ENCODE measurements around the gene NDUFB10. TPM values are rescaled to one million over a fixed set of nuclear protein-coding genes. Genes with fewer than 3 reads are reported as not detected.
"Not testable (repeated sequence)": the region's sequence is repeated elsewhere in the genome, so short reads cannot be mapped to it uniquely, and the experiment has no call there.

Gene NDUFB10
- total RNA-seq, 2 experiments from 2014 or later = 141 to 147 TPM

- ChIA-PET CTCF (no interaction called here), POLR2A (no interaction called here)
- Mint-ChIP-seq H3K4me1 (ENCODE audit: low read depth) (peaks cover 2% of the 10 kb centered on the region), H3K4me3 (no peak overlapping the region), H3K27me3 (ENCODE audit: low read depth) (peaks cover 52% of the 10 kb centered on the region), H3K27ac (no peak overlapping the region), H3K9me3 (ENCODE audit: insufficient read depth) (no peaks in the 10 kb centered on the region), H3K36me3 (ENCODE audit: low read depth) (no peaks in the 10 kb centered on the region)
- DNase-seq (no peak), ATAC-seq (no peak)
These were observed 41.5 kb upstream of the NDUFB10 start for GRCh38 chr16:1917665-1918350.

- Mint-ChIP-seq H3K36me3 (ENCODE audit: low read depth) (no peaks in the 10 kb centered on the region), H3K9me3 (ENCODE audit: insufficient read depth) (no peaks in the 10 kb centered on the region), H3K27ac (no peak within 1 kb of the TSS), H3K4me3 (no peak within 1 kb of the TSS), H3K4me1 (ENCODE audit: low read depth) (peaks cover 2% of the 10 kb centered on the region), H3K27me3 (ENCODE audit: low read depth) (peaks cover 59% of the 10 kb centered on the region)
- ATAC-seq = no peak
- ChIA-PET POLR2A (no interaction called here), CTCF (no interaction called here)
- no peak for DNase-seq
These were observed 40.7 kb upstream of the NDUFB10 start, which contains the start of gene HS3ST6 for GRCh38 chr16:1918351-1919326. TSS of gene HS3ST6 (minus strand) at chr16:1918415. CDS start at chr16:1918323, 92 bp downstream.

- Mint-ChIP-seq H3K4me1 (ENCODE audit: low read depth) (peaks cover 2% of the 10 kb centered on the region), H3K36me3 (ENCODE audit: low read depth) (no peaks in the 10 kb centered on the region), H3K27ac (no peak overlapping the region), H3K27me3 (ENCODE audit: low read depth) (peaks cover 67% of the 10 kb centered on the region), H3K4me3 (no peak overlapping the region), H3K9me3 (ENCODE audit: insufficient read depth) (no peaks in the 10 kb centered on the region)
- DNase-seq = no peak
- ATAC-seq = no peak
- CTCF ChIA-PET = interaction anchor here (0.8 kb wide), 1 partner anchor 10 kb away, joined by 3 read pairs; no protein-coding TSS in a partner anchor
- POLR2A ChIA-PET = no interaction called here
These were observed 39.9 kb upstream of the NDUFB10 start for GRCh38 chr16:1919327-1919998.

DNA sequence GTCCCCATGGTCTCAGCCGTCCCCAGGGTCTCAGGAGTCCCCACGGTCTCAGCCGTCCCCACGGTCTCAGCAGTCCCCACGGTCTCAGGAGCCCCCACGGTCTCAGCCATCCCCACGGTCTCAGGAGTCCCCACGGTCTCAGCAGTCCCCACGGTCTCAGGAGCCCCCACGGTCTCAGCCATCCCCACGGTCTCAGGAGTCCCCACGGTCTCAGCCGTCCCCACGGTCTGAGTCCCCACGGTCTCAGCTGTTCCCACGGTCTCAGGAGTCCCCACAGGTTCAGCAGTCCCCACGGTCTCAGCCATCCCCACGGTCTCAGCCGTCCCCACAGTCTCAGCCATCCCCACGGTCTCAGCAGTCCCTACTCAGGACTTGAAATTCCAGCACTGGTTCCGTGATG is 39.2 kb upstream of the NDUFB10 start:
- CTCF ChIA-PET = interaction anchor here (0.8 to 1.2 kb wide), 2 partner anchors 9 to 56 kb away, joined by 3 read pairs; no protein-coding TSS in a partner anchor
- POLR2A ChIA-PET; ATAC-seq; H3K4me1 Mint-ChIP-seq (ENCODE audit: low read depth); H3K4me3 Mint-ChIP-seq; H3K9me3 Mint-ChIP-seq (ENCODE audit: insufficient read depth); H3K27ac Mint-ChIP-seq; H3K36me3 Mint-ChIP-seq (ENCODE audit: low read depth); DNase-seq: not testable (repeated sequence)
- H3K27me3 Mint-ChIP-seq (ENCODE audit: low read depth) = peaks cover 69% of the 10 kb centered on the region

DNA sequence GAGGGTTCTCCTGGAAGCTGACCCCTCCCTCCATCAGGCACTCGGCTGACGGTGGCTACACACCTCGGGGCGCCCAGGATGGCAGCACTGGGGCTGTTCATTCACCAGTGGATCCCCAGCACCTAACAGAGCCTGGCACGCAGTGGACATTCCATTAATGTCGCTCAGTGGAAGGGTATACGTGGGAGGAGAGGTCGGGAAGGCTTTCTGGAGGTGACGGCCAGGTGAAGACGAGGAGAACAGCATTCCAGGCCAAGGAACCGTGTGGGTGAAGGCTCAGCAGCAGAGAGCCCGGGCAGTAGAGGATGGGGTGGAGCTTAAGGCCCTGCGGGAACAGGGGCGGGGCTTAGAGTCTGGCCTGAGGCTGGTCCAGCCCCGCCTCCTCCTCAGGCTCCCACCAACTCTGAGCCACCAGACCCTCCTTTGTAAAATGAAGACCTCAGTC is 38.6 kb upstream of the NDUFB10 start:
- Mint-ChIP-seq H3K36me3 (ENCODE audit: low read depth) (no peaks in the 10 kb centered on the region), H3K4me3 (no peak overlapping the region), H3K27me3 (ENCODE audit: low read depth) (peaks cover 65% of the 10 kb centered on the region), H3K4me1 (ENCODE audit: low read depth) (peaks cover 2% of the 10 kb centered on the region), H3K27ac (no peak overlapping the region), H3K9me3 (ENCODE audit: insufficient read depth) (no peaks in the 10 kb centered on the region)
- ATAC-seq = peak; percentile 79
- ChIA-PET CTCF (interaction anchor here (1.2 kb wide), 1 partner anchor 56 kb away, joined by 3 read pairs; no protein-coding TSS in a partner anchor), POLR2A (no interaction called here)
- peak; percentile 32 for DNase-seq

- DNase-seq = no peak
- ChIA-PET CTCF (no interaction called here), POLR2A (no interaction called here)
- no peak for ATAC-seq
- Mint-ChIP-seq H3K36me3 (ENCODE audit: low read depth) (no peaks in the 10 kb centered on the region), H3K9me3 (ENCODE audit: insufficient read depth) (no peaks in the 10 kb centered on the region), H3K4me3 (no peak overlapping the region), H3K27me3 (ENCODE audit: low read depth) (peaks cover 49% of the 10 kb centered on the region), H3K27ac (no peak overlapping the region), H3K4me1 (ENCODE audit: low read depth) (peaks cover 2% of the 10 kb centered on the region)
These were observed 37.0 kb upstream of the NDUFB10 start for GRCh38 chr16:1922357-1922756.

DNA sequence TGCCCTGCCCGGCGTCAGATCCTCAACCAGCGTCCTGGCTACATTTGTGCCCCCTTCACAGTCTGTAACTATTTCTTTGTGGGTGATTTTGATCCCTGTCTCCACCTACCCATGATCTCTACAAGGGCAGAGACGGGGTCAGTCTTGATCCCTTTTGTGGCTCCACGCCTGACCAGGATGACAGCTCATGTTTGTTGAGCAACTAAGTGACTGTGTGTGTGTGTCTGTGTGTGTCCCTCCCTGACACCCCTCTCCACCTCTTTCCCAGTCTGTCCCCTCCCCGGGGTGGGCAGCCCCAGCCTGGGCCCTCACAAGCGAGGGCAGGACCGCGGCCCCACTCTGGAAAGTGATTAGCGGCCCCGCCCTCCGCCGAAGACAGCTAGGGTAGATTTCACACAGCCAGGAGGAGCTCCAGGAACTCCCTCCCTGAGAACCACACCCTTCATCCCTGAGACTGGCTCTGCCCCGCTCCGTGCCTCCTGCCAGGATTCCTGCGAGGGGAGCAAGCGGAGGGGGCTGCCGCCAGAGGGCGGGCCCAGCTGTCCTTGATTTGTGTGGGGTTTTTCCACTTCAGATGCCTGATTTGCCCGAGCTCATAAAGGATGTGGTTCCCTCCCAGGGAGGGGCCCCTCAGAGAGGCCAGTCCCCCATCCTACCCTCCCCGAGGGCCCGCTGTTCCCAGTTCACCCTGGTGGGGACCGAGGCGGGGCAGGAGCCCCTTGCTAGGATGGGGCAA is 35.9 kb upstream of the NDUFB10 start:
- Mint-ChIP-seq H3K9me3 (ENCODE audit: insufficient read depth) (no peaks in the 10 kb centered on the region), H3K36me3 (ENCODE audit: low read depth) (no peaks in the 10 kb centered on the region), H3K27me3 (ENCODE audit: low read depth) (peaks cover 47% of the 10 kb centered on the region), H3K4me1 (ENCODE audit: low read depth) (peaks cover 2% of the 10 kb centered on the region), H3K27ac (no peak overlapping the region), H3K4me3 (no peak overlapping the region)
- POLR2A ChIA-PET = interaction anchor here (0.8 kb wide), 1 partner anchor 141 kb away, joined by 3 read pairs; the partner anchor contains the start of genes NUBP2 and SPSB3
- DNase-seq (no peak), ATAC-seq (no peak)
- CTCF ChIA-PET = interaction anchor here (0.9 kb wide), 1 partner anchor 19 kb away, joined by 3 read pairs; no protein-coding TSS in a partner anchor

DNA sequence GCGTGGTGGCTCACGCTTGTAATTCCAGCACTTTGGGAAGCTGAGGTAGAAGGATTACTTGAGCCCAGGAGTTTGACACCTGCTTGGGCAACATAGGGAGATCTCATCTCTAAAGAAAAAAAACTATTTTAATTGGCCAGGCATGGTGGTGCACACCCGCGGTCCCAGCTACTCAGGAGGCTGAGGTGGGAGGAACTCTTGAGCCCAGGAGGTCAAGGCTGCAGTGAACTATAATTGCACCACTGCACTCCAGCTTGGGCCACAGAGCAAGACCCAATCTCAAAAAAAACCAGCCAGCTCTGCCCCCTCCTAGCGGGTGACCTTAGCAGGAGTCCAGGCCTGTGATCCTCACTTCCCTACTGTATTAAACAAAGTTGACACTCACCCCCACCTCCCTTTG is 35.2 kb upstream of the NDUFB10 start:
- ATAC-seq (no peak), DNase-seq (no peak)
- Mint-ChIP-seq H3K36me3 (ENCODE audit: low read depth) (no peaks in the 10 kb centered on the region), H3K9me3 (ENCODE audit: insufficient read depth) (no peaks in the 10 kb centered on the region), H3K27me3 (ENCODE audit: low read depth) (peaks cover 43% of the 10 kb centered on the region), H3K27ac (no peak overlapping the region), H3K4me3 (no peak overlapping the region), H3K4me1 (ENCODE audit: low read depth) (peaks cover 3% of the 10 kb centered on the region)
- CTCF ChIA-PET = interaction anchor here (0.9 kb wide), 1 partner anchor 20 kb away, joined by 3 read pairs; no protein-coding TSS in a partner anchor
- POLR2A ChIA-PET = no interaction called here

DNA sequence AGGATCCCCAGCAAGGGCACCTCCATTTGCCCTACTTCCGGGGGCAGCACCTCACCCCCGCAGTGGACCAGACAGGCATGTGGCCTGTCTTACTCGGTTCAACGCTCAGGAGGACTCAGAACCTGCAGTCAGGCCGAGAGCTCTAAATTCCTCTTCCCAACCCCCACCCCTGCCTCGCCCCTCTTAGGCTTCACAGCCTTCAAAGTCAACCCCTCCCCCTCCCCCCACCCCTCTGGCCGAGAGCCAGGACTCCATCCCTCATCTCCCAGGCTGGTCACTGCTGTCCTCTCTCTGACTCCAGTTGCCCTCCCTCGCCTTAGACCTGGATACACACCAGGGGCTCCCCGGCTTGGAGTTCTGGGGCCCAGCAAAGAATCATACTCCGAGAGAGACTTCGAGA is 33.1 kb upstream of the NDUFB10 start:
- CTCF ChIA-PET = interaction anchor here (1.0 kb wide), 1 partner anchor 144 kb away, joined by 4 read pairs; the partner anchor contains the start of genes NUBP2 and SPSB3

GRCh38 chr16:1929105-1929504 is 30.2 kb upstream of the NDUFB10 start:
- ChIA-PET CTCF (interaction anchor here (0.7 to 2.8 kb wide), 12 partner anchors 9 to 303 kb away, joined by 3 to 14 read pairs (median 4); partner anchors contain the start of genes MEIOB, NUBP2 and SPSB3), POLR2A (interaction anchor here (1.1 kb wide), 1 partner anchor 36 kb away, joined by 4 read pairs; the partner anchor contains the start of gene RPS2)
- H3K27ac Mint-ChIP-seq = no peak overlapping the region
- ATAC-seq (peak; percentile 31), DNase-seq (no peak)
- peaks cover 10% of the 10 kb centered on the region for H3K27me3 Mint-ChIP-seq (ENCODE audit: low read depth)
- no peaks in the 10 kb centered on the region for H3K9me3 Mint-ChIP-seq (ENCODE audit: insufficient read depth)
- peaks cover 2% of the 10 kb centered on the region for H3K4me1 Mint-ChIP-seq (ENCODE audit: low read depth)
- H3K4me3 Mint-ChIP-seq = peak overlapping the region; percentile 56
- H3K36me3 Mint-ChIP-seq (ENCODE audit: low read depth) = no peaks in the 10 kb centered on the region

More for the DNA sequence above, 33.1 kb upstream of the NDUFB10 start:
- no peaks in the 10 kb centered on the region for H3K36me3 Mint-ChIP-seq (ENCODE audit: low read depth)
- POLR2A ChIA-PET = no interaction called here
- H3K9me3 Mint-ChIP-seq (ENCODE audit: insufficient read depth) = no peaks in the 10 kb centered on the region
- ATAC-seq (no peak), DNase-seq (no peak)
- H3K27ac Mint-ChIP-seq = no peak overlapping the region
- peaks cover 2% of the 10 kb centered on the region for H3K4me1 Mint-ChIP-seq (ENCODE audit: low read depth)
- H3K4me3 Mint-ChIP-seq = no peak overlapping the region
- peaks cover 28% of the 10 kb centered on the region for H3K27me3 Mint-ChIP-seq (ENCODE audit: low read depth)
